GM12874 (cell line): ENCODE results near the gene TCF12.

ENCODE experiments used
- TF ChIP-seq, protein P1 (sequence below): IDR thresholded peaks from 2 replicates; pipeline ENCODE4 v1.5.1; 2011; ENCODE audit warnings: low read depth, mild to moderate bottlenecking, control low read depth, low read length, moderate library complexity; ENCODE audit not compliant: insufficient read depth

The TCF12 gene

DNA sequence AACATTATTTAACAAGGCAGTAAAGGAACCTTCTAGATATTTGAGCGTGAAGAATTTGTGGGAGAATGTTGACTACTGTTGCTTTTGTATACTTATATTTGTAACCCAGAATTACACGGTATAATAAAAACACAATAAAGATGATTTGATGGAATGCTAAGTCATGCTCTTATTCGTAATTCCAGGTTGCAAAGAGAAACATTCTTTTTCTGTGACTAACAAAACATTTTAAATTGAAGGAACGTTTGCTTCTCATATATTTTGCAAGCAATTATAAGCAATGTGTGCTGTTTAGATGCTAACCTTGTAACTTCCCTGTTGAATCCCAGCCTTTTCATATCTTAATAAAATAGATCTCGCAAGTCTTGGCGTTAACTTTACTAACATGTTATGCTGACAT is 333.5 kb downstream of the TCF12 start:
- TF ChIP-seq, protein P1, sequence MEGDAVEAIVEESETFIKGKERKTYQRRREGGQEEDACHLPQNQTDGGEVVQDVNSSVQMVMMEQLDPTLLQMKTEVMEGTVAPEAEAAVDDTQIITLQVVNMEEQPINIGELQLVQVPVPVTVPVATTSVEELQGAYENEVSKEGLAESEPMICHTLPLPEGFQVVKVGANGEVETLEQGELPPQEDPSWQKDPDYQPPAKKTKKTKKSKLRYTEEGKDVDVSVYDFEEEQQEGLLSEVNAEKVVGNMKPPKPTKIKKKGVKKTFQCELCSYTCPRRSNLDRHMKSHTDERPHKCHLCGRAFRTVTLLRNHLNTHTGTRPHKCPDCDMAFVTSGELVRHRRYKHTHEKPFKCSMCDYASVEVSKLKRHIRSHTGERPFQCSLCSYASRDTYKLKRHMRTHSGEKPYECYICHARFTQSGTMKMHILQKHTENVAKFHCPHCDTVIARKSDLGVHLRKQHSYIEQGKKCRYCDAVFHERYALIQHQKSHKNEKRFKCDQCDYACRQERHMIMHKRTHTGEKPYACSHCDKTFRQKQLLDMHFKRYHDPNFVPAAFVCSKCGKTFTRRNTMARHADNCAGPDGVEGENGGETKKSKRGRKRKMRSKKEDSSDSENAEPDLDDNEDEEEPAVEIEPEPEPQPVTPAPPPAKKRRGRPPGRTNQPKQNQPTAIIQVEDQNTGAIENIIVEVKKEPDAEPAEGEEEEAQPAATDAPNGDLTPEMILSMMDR: no peak

DNA sequence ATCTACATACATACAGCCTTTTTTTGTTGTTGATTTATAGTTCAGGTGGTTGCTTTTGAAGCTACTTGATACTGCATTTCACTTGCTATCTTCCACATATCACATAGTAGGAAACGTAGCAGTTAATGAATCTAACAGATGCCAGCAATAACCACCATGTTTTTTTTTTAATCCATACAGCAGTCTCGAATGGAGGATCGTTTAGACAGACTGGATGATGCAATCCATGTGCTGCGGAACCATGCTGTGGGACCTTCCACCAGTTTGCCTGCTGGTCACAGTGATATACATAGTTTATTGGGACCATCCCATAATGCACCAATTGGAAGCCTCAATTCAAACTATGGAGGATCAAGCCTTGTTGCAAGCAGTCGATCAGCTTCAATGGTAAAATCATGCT is 334.6 kb downstream of the TCF12 start:
- TF ChIP-seq, protein P1: no peak

DNA sequence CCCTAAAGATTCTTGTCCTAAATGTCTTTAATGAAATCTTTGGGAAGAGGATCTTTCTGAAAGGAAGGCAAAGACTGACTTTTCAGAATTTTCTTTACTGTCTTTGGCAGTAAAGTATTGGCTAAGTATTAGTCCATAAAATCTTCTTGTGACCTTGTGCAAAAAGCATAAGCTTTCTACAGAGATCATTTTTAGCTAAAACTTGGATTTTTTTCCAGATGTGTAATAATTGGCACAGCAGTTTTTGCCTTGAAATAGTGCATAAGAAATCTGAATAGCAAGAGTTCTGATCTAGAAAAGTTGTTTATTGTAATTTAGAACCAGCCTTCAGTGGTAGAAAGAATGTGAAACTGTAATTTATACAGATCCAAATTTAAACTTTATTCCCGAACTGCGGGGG is 335.1 kb downstream of the TCF12 start:
- TF ChIP-seq, protein P1: no peak

DNA sequence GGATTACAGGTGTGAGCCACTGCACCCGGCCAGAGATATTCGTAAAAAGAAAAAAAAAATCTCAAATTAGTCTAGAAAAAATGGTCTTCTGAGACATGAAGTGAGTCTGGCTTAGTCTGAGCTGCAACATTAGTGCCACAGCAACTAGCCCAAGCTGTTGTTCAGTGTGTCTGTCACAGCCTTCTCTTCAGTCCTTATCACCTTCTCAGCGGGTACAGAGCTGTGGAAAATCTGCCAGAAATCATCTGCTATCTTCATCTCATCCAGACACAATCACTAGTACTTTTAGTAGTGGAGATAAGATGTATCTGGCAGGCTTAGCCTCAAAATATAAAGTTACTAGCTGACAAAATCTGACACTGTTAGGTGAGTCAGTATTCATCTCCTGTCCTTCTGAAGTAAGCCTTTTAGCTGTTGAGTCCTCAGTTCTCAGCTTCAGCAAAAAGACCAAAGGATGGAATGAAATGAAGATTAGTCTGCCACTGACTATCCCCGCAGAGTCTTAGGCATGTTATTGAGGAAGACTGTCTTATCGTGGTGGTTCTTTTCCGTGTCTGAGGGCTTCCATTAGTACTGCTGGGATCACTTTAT is 337.4 kb downstream of the TCF12 start:
- TF ChIP-seq, protein P1: no peak

DNA sequence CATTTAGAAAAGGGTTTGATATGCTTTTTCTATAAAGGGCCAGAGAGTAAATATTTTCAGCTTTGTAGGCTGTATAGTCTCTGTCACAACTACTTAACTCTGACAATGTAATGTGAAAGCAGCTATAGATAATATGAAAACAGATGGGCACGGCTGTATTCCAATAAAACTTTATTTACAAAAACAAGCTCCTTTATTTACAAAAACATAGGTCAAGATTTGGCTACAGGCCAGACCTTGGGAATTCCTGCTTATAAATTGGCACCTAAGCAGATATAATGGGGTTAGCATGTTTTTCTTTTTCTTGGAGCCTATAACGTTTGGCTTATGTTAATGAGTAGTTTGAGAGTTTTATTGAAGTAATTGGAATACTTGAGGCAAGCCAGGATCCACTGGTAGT is 338.5 kb downstream of the TCF12 start:
- TF ChIP-seq, protein P1: no peak

DNA sequence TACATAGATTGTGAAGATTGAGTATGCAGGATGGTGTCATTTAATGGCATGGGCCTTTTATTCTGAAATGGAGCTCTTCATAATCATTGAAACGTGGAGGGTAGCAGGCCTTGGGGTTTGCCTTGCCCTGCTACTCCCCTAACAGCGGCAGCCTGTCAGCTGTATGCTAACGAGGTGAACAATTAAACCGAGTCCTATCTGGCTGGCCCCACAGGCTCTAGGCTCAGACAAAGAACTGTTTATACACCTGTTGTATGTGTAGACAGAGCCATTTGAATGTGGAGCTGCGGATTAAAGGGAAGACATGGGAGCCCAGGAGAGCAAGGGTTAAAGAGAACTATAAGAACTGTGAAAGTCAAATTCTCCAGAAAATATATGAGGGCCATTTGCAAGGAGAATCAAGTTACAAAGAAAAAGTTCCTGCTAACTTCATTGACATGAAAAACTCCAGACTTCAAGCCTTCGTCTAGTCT is 341.2 kb downstream of the TCF12 start:
- TF ChIP-seq, protein P1: no peak

DNA sequence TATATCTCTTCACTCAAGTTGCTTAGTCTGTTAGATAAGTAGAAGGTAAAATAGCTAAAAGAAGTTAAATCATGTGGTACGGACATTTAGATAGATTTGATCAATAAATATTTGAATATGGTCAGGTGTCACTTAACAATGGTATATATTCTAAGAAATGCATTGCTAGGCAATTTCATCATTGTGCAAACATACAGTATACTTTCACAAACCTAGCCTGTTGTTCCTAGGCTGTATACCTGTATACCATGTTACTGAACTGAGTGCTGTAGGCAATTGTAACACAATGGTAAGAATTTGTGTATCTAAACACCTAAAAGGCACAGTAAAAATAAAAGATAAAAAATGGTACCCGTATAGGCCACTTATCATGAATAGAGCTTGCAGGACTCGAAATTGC is 345.1 kb downstream of the TCF12 start:
- TF ChIP-seq, protein P1: no peak

DNA sequence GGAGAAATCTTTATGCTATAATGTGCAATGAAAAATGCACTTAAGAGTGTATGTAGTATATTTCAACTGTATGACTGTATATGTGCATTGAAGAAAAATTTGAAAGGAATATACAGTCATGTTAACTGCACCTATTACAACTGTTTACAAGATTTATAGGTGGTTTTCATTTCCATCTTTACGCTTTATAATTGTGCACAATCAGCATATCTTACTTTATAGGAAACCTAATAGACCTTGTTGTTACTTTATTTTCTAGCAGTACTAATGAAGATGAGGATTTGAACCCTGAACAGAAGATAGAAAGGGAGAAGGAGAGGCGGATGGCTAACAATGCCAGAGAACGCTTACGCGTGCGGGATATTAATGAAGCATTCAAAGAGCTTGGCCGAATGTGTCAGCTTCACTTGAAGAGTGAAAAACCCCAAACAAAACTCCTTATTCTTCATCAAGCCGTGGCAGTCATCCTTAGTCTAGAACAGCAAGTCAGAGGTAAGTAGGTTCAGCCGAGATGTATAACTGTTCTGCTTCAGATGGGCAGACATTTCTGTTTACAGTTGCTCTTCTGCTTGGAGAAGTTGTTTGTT is 354.4 kb downstream of the TCF12 start:
- TF ChIP-seq, protein P1: no peak
